NCI-H226 (cell line): ENCODE data around the gene GPR26.
"Not testable (repeated sequence)": the region's sequence is repeated elsewhere in the genome, so short reads cannot be mapped to it uniquely, and the experiment has no call there.

ENCODE experiments used
- DNase-seq: peaks from one replicate; pipeline ENCODE4 v3.0.0-alpha.2; 2015

Gene GPR26

GRCh38 chr10:123717336-123717735 is 51.2 kb downstream of the GPR26 start:
- no peak for DNase-seq

GRCh38 chr10:123718544-123719060 is 52.4 kb downstream of the GPR26 start:
- DNase-seq, result no peak

GRCh38 chr10:123720536-123720935 is 54.4 kb downstream of the GPR26 start:
- no peak for DNase-seq

GRCh38 chr10:123721441-123722049 is 55.4 kb downstream of the GPR26 start:
- no peak for DNase-seq

GRCh38 chr10:123722351-123722750 is 56.2 kb downstream of the GPR26 start:
- no peak for DNase-seq

- DNase-seq, result no peak
These were observed 58.6 kb downstream of the GPR26 start for GRCh38 chr10:123724747-123725146.

- no peak for DNase-seq
These were observed 60.2 kb downstream of the GPR26 start for GRCh38 chr10:123726381-123726780.

- no peak for DNase-seq
These were observed 60.7 kb downstream of the GPR26 start for GRCh38 chr10:123726836-123727235.

GRCh38 chr10:123729523-123729922 is 63.4 kb downstream of the GPR26 start:
- no peak for DNase-seq

GRCh38 chr10:123736917-123737316 is 70.8 kb downstream of the GPR26 start:
- not testable (repeated sequence) for DNase-seq

- no peak for DNase-seq
These were observed 75.0 kb downstream of the GPR26 start for GRCh38 chr10:123741146-123741545.

- DNase-seq, result no peak
These were observed 75.6 kb downstream of the GPR26 start for GRCh38 chr10:123741711-123742110.

- no peak for DNase-seq
These were observed 76.7 kb downstream of the GPR26 start for GRCh38 chr10:123742751-123743440.

GRCh38 chr10:123743441-123744223 is 77.5 kb downstream of the GPR26 start:
- no peak for DNase-seq

- no peak for DNase-seq
These were observed 78.0 kb downstream of the GPR26 start for GRCh38 chr10:123744224-123744536.
